NT2/D1 (cell line): ENCODE data around the gene LENG9.
A peak's percentile ranks its signal among the peaks of the same experiment; 100 is the strongest.

ENCODE experiments used
- DNase-seq: peaks from one replicate; pipeline ENCODE4 v3.0.0-alpha.2; 2011; ENCODE audit warnings: low read depth, low spot score
- H3K27me3 ChIP-seq: 2 replicates; pipeline ENCODE4 v1.6.0; 2011; ENCODE audit warnings: mild to moderate bottlenecking; ENCODE audit not compliant: insufficient read length, insufficient read depth
- H3K36me3 ChIP-seq: 2 replicates; pipeline ENCODE4 v1.6.1; 2011; ENCODE audit warnings: mild to moderate bottlenecking, low read length, mixed read lengths; ENCODE audit not compliant: insufficient read depth, insufficient read length
- H3K4me1 ChIP-seq: 2 replicates; pipeline ENCODE4 v1.5.1; 2011; ENCODE audit not compliant: insufficient read depth, insufficient read length
- H3K4me3 ChIP-seq: 2 replicates; pipeline ENCODE4 v1.5.1; 2011; ENCODE audit warnings: low read depth; ENCODE audit not compliant: insufficient read length
- H3K9ac ChIP-seq: 2 replicates; pipeline ENCODE4 v1.6.0; 2011; ENCODE audit warnings: low read depth; ENCODE audit not compliant: insufficient read length
- H3K9me3 ChIP-seq: 2 replicates; pipeline ENCODE4 v1.5.1; 2011; ENCODE audit warnings: mild to moderate bottlenecking, low read length; ENCODE audit not compliant: insufficient read depth
- SUZ12 ChIP-seq: IDR thresholded peaks from 2 replicates; pipeline ENCODE4 v1.6.1; 2011; ENCODE audit not compliant: insufficient read length, insufficient read depth; ENCODE audit errors: extremely low read depth
- YY1 ChIP-seq: IDR thresholded peaks from 2 replicates; pipeline ENCODE4 v1.6.1; 2011; ENCODE audit not compliant: insufficient read length, insufficient read depth
- ZNF274 ChIP-seq: IDR thresholded peaks from 2 replicates; pipeline ENCODE4 v1.6.1; 2011; ENCODE audit warnings: mild to moderate bottlenecking, low read depth, low read length

LENG9 gene

DNA sequence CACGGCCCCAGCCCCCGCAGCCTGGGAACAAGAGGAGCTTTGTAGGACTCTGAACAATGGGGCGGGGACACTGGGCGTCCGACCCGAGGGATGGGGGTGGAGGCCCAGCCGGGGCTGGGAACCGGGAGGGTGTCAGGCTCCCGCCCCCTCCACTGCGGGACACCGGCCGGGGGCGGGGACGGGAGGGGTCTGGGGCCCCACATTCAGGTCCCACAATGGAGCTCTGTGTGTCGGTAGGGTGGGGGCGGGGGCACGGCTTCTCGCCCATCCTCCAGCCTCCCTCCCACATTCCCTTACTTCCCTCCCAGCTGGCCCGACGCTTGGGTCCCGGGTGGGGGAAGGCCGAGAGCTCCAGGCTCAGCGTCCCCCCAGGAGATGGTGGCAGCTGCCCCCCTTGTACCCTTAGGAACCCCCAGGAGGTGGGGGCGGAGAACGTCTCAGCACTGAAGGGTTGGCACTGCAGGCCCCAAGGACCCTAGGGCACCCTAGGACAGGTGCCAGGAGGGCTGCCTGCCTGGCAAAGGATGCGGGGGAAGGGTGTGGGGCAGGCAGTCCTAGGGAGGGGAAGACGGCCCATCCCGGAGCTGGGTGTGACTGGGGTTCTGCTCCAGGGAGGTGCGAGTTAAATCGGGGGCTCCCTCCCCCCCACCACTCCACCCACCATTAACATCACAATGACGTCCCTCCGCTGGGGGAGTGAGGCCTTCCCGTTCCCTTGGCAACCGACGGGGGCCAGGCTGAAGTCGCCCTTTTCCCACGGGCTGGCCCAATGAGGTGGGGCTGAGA, 43.0 kb downstream of the LENG9 start:
- H3K9me3 ChIP-seq = no peaks in the 10 kb centered on the region
- H3K27me3 ChIP-seq = peaks cover 26% of the 10 kb centered on the region
- H3K9ac ChIP-seq = peak overlapping the region; percentile 46
- H3K36me3 ChIP-seq = no peaks in the 10 kb centered on the region
- TF ChIP-seq ZNF274 = no peak
- no peak for TF ChIP-seq YY1
- no peak for TF ChIP-seq SUZ12
- peaks cover 19% of the 10 kb centered on the region for H3K4me1 ChIP-seq
- peak; percentile 91 for DNase-seq
- peak overlapping the region; percentile 44 for H3K4me3 ChIP-seq

DNA sequence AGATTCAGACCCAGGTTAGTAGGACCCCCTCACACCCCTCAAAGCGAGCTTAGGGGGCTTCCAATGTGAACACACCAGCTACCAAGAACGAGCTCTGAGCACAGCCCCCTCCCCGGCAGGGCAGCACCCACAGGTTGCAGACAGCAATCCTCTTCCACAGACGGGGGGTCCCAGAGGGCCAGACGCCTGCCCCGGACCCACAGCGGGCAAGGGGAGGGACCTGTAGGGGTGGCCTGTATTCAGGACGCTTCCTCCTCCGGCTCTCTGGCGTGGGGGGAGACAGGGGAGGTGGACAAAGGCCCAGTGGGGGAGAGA, 43.6 kb downstream of the LENG9 start:
- H3K4me1 ChIP-seq = peaks cover 19% of the 10 kb centered on the region
- peak overlapping the region; percentile 15 for H3K4me3 ChIP-seq

DNA sequence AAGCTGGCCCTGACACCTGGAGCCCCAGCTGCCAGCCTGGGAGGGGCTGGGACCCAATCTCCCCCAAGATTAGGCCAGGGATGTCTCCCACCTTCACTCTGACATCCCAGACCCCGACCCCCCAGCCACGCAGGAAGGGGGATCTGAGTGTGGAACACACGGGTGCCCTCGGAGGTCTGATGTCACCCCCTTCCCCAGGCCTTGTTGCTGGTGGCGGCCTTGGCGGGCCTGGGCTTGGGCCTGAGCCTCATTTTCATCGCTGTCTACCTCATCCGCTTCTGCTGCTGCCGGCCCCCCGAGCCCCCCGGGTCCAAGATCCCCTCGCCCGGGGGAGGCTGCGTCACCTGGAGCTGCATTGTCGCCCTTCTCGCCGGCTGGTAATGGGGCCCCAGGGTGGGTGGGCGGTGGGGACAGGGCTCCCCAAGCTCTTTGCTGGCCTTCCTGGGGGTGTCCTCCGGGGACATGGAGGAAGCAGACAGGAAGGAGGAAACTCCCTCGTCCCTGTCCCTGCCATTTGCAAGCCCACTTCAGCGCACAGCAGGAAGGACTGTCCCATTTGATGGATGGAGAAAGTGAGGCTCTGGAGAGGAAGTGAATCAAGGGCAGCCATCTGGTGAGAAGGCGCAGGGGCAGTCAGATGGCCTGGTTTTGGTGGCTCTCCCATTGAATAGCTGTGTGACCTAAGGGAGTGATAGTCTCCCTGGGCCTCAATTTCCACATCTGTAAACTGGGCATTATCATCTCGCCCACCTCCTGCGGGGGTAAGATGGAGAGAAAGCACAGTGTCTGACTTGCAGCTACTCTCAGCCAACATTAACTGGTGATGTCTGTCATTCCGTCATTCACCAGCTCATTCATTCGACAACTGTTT, 44.4 kb downstream of the LENG9 start:
- peaks cover 19% of the 10 kb centered on the region for H3K4me1 ChIP-seq
- TF ChIP-seq YY1 = no peak
- no peak for TF ChIP-seq SUZ12
- no peak for TF ChIP-seq ZNF274
- no peak overlapping the region for H3K4me3 ChIP-seq
- no peak for DNase-seq
- H3K9ac ChIP-seq = peak overlapping the region; percentile 11
- H3K27me3 ChIP-seq = peaks cover 36% of the 10 kb centered on the region
- peaks cover 9% of the 10 kb centered on the region; the same call in 1 of the 2 replicates for H3K9me3 ChIP-seq
- H3K36me3 ChIP-seq = no peaks in the 10 kb centered on the region

More for the DNA sequence above, 43.6 kb downstream of the LENG9 start:
- Histone ChIP-seq H3K27me3 (peaks cover 29% of the 10 kb centered on the region), H3K9ac (peak overlapping the region; percentile 75), H3K36me3 (no peaks in the 10 kb centered on the region), H3K9me3 (0 out of 2 replicates have a peak, but pooled peaks cover under 1% of the 10 kb centered on the region)
- no peak for DNase-seq
- TF ChIP-seq ZNF274 = no peak
- TF ChIP-seq YY1 = no peak
- TF ChIP-seq SUZ12 = no peak

DNA sequence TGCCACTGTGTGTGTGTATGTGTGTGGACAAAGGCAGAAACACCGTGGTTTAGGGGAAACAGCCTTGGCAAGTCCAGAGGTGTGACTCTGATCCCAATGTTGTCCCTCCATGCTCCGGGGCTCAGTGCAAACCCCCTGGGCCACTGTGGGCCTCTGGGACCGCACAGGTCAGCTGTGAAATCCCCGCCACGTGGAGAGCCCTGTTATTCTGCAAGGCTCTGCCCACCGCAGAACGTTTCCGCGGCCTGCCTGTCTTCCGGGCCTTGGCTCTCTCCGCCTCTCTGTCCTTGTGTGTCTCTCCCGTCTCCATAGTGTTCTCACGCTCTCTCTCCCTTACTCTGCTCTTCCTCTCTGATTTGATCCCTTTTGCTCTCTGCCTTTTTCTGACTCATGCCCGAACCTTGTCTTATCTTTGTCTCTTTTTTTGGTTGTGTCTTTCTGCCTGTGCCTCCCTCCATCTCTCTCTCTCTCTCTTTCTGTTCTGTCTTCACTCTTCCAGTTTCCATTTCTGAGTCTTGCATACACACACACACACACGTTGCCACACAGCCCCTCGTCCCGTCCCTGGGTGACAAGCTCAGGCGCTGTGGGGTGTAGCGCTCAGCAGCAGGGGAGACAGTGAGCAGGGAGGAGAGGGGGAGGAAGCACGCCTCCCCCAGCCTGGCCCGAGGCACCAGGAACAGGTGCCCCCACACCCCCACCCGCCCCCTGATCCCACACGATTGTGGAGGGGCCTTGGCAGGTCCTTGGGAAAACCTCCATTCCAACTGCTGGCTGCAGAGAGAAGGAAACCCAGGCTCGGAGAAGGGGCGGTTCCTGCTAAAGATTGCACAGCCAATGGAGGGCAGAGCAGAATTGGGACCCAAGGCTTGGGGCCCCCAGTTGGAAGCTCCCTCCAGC, 45.3 kb downstream of the LENG9 start:
- Histone ChIP-seq H3K9ac (peak overlapping the region; percentile 68), H3K27me3 (peaks cover 41% of the 10 kb centered on the region), H3K9me3 (peaks cover 11% of the 10 kb centered on the region; the same call in 1 of the 2 replicates), H3K36me3 (no peaks in the 10 kb centered on the region), H3K4me1 (peaks cover 19% of the 10 kb centered on the region), H3K4me3 (no peak overlapping the region)
- DNase-seq = no peak
- TF ChIP-seq ZNF274 (no peak), SUZ12 (no peak), YY1 (no peak)

DNA sequence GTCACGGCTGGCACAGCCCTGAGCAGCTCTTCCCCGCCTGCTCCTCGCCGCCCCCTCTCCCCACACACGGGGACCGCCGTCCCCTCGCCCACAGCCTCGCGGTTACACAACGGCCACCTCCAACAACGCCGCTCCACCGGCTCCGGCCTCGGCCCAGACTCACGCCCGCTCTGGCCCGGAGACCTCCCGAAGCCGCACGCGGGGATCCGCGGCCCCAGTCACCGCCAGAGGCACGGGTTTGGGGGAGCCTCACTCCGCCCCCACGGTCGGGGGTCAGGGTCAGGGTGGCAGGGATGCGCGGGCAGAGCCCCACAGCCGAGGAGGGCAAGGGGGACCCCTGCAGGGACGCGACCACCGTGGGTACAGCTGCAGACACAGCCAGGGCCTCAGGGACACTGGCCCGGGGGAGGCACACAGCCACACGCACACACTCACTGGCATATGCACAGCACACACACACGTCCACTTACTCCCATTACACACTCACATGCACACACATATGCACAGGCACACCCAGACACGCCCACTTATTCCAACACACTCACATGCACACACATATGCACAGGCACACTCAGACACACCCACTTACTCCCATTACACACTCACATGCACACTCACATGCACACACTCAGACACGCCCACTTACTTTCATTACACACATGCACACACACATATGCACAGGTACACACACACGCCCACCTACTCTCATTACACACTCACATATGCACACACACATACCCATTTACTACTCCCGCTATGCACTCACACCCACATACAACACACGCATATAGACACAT, 46.7 kb downstream of the LENG9 start:
- Histone ChIP-seq H3K27me3 (peaks cover 47% of the 10 kb centered on the region), H3K36me3 (no peaks in the 10 kb centered on the region), H3K9ac (peak overlapping the region; percentile 61), H3K9me3 (peaks cover 11% of the 10 kb centered on the region; the same call in 1 of the 2 replicates), H3K4me1 (peaks cover 14% of the 10 kb centered on the region), H3K4me3 (no peak overlapping the region)
- TF ChIP-seq ZNF274 (no peak), SUZ12 (no peak), YY1 (no peak)
- no peak for DNase-seq

DNA sequence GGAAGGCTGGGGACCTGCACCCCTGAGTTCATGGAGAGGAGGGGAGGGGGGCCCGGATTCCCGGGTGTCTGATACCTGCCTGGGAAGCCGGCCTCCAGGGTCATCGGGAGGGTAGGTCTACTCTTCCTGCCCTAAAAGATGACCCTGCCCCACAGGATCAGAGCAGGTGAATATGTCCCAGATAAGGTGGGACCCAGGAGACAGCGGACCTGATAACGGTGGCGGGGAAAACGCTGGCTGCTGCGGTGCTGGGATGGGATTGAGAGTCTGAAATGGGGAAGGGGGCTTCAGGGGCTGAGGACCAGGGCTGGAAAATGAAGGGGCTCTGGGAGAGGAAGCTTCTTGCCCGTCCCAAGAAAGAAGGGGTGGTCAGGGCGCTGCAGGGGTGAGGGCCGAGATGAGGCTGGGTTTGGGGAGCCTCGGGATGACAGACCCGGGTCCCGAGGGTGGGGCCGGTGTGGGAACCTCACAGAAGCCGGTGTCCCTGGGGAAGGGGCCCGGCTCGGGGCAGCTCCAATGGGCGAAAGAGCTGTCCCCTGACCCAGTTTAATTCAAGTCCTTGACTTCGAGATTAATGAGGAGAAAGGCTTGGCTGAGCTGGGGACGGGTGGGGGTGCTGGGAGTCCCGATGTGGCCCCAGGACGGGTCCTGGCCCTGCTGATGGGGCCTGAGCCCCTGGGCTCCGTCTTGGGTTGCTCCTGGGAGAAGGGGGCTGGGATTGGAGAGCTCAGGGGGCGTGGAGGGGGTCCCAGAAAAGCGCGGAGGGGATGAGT, 47.5 kb downstream of the LENG9 start:
- Histone ChIP-seq H3K4me1 (peaks cover 6% of the 10 kb centered on the region), H3K4me3 (peak overlapping the region; percentile 43), H3K9me3 (peaks cover 11% of the 10 kb centered on the region; the same call in 1 of the 2 replicates), H3K9ac (peak overlapping the region; percentile 61), H3K27me3 (peaks cover 51% of the 10 kb centered on the region), H3K36me3 (no peaks in the 10 kb centered on the region)
- TF ChIP-seq SUZ12 (no peak), YY1 (no peak), ZNF274 (no peak)
- DNase-seq = no peak
